IPS-18a (cell line): Measurements from ENCODE around the gene UVSSA.

Experiments
- H3K27ac ChIP-seq: one replicate; pipeline ENCODE4 v1.5.1; 2013; ENCODE audit warnings: low read length
- H3K27me3 ChIP-seq: one replicate; pipeline ENCODE4 v1.6.1; 2013; ENCODE audit warnings: mild to moderate bottlenecking, low read length; ENCODE audit not compliant: control insufficient read depth, insufficient read depth
- H3K36me3 ChIP-seq: one replicate; pipeline ENCODE4 v1.6.1; 2013; ENCODE audit warnings: low read depth, low read length; ENCODE audit not compliant: control insufficient read depth
- H3K4me1 ChIP-seq: one replicate; pipeline ENCODE4 v1.6.1; 2013; ENCODE audit warnings: low read depth, low read length; ENCODE audit not compliant: control insufficient read depth
- H3K4me3 ChIP-seq: one replicate; pipeline ENCODE4 v1.5.1; 2013; ENCODE audit warnings: low read length
- H3K9ac ChIP-seq: one replicate; pipeline ENCODE4 v1.6.1; 2013; ENCODE audit warnings: mild to moderate bottlenecking, low read length, moderate library complexity
- H3K9me3 ChIP-seq: one replicate; pipeline ENCODE4 v1.6.1; 2013; ENCODE audit warnings: low read depth, low read length; ENCODE audit not compliant: control insufficient read depth

Gene UVSSA

GRCh38 chr4:1365271-1366178 lies 18.5 kb downstream of the UVSSA start:
- no peaks in the 10 kb centered on the region for H3K36me3 ChIP-seq
- H3K27ac ChIP-seq: no peak overlapping the region
- H3K4me1 ChIP-seq: no peaks in the 10 kb centered on the region
- no peak overlapping the region for H3K4me3 ChIP-seq
- H3K9me3 ChIP-seq: no peaks in the 10 kb centered on the region
- no peaks in the 10 kb centered on the region for H3K27me3 ChIP-seq
- no peak overlapping the region for H3K9ac ChIP-seq

DNA sequence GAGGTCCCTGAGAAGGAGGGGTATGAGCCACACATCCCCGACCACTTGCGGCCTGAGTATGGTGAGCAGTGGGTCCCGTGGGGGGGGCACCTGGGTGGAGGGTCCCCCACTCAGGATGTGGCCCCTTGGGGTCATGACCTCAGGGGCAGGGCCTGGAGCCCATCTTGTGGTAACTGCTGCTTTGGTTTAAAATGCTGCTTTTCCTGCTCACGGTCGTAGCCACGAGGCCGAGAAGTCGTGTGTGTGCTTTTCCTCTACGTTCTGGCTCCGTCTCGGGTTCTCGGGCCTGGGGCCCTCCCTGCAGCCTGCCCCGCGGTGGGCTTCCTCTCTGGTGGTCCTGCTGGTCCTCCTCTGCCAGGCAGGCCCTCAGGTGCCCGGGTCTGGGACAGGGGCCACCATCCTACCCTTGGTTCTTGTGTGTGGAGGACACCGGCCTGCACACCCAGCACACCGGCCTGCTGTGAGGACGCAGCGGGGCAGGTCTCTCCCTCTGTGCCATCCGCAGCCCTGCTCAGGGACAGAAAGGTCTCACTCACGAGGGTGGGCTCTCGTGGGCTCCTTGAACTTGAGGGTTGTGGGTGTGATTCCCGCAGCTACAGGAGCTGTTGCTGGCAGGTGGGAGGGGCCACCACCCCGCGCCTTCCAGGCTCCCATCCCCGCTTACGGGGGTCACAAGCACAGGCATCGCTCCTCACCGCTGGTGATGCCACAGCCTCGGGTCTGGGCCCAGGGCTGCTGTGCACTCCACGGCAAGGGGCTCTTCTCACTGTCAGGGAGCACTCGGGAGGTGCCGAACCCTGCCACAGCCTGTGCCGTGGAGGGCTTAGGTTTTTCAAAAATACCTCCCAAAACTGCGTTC lies 19.6 kb downstream of the UVSSA start:
- Histone ChIP-seq H3K9ac (no peak overlapping the region), H3K27me3 (no peaks in the 10 kb centered on the region), H3K4me3 (no peak overlapping the region), H3K9me3 (no peaks in the 10 kb centered on the region), H3K36me3 (no peaks in the 10 kb centered on the region), H3K4me1 (no peaks in the 10 kb centered on the region), H3K27ac (no peak overlapping the region)

- H3K36me3 ChIP-seq: no peaks in the 10 kb centered on the region
- no peak overlapping the region for H3K9ac ChIP-seq
- no peak overlapping the region for H3K4me3 ChIP-seq
- no peak overlapping the region for H3K27ac ChIP-seq
- H3K4me1 ChIP-seq: no peaks in the 10 kb centered on the region
- H3K27me3 ChIP-seq: no peaks in the 10 kb centered on the region
- no peaks in the 10 kb centered on the region for H3K9me3 ChIP-seq
Observed at GRCh38 chr4:1367230-1367935, 20.4 kb downstream of the UVSSA start.

- H3K9me3 ChIP-seq: no peaks in the 10 kb centered on the region
- no peak overlapping the region for H3K4me3 ChIP-seq
- no peak overlapping the region for H3K9ac ChIP-seq
- no peaks in the 10 kb centered on the region for H3K4me1 ChIP-seq
- no peak overlapping the region for H3K27ac ChIP-seq
- no peaks in the 10 kb centered on the region for H3K27me3 ChIP-seq
- H3K36me3 ChIP-seq: no peaks in the 10 kb centered on the region
Observed at GRCh38 chr4:1367936-1368289, 20.9 kb downstream of the UVSSA start.

GRCh38 chr4:1368421-1369090 lies 21.5 kb downstream of the UVSSA start:
- Histone ChIP-seq H3K36me3 (no peaks in the 10 kb centered on the region), H3K27me3 (no peaks in the 10 kb centered on the region), H3K27ac (no peak overlapping the region), H3K4me1 (no peaks in the 10 kb centered on the region), H3K9ac (no peak overlapping the region), H3K4me3 (no peak overlapping the region), H3K9me3 (no peaks in the 10 kb centered on the region)

DNA sequence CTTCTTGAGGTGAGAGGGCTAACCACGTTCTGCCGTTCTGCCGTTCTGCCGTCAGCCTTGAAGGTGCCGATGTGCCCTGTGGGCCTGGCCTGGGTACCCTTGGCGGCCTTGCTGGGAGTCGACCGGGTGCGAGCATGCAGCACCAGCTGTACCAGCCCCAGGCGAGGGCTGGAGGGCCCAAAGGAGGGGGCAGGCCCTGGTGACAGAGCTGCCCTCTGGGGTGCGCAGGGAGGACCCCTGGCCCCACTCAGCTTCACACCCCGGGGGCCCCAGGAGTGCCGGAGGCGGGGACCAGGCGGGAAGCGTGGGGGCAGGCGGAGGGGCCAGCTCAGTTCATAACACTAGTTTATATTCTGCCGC lies 22.1 kb downstream of the UVSSA start:
- Histone ChIP-seq H3K9ac (no peak overlapping the region), H3K27ac (no peak overlapping the region), H3K9me3 (no peaks in the 10 kb centered on the region), H3K27me3 (no peaks in the 10 kb centered on the region), H3K4me3 (no peak overlapping the region), H3K36me3 (no peaks in the 10 kb centered on the region), H3K4me1 (no peaks in the 10 kb centered on the region)

GRCh38 chr4:1369479-1370079 lies 22.6 kb downstream of the UVSSA start:
- H3K9ac ChIP-seq: no peak overlapping the region
- H3K27ac ChIP-seq: no peak overlapping the region
- no peaks in the 10 kb centered on the region for H3K36me3 ChIP-seq
- no peaks in the 10 kb centered on the region for H3K4me1 ChIP-seq
- H3K4me3 ChIP-seq: no peak overlapping the region
- H3K27me3 ChIP-seq: no peaks in the 10 kb centered on the region
- no peaks in the 10 kb centered on the region for H3K9me3 ChIP-seq

GRCh38 chr4:1370321-1371124 lies 23.5 kb downstream of the UVSSA start:
- Histone ChIP-seq H3K9ac (no peak overlapping the region), H3K4me1 (no peaks in the 10 kb centered on the region), H3K27ac (no peak overlapping the region), H3K27me3 (no peaks in the 10 kb centered on the region), H3K4me3 (no peak overlapping the region), H3K9me3 (no peaks in the 10 kb centered on the region), H3K36me3 (no peaks in the 10 kb centered on the region)

DNA sequence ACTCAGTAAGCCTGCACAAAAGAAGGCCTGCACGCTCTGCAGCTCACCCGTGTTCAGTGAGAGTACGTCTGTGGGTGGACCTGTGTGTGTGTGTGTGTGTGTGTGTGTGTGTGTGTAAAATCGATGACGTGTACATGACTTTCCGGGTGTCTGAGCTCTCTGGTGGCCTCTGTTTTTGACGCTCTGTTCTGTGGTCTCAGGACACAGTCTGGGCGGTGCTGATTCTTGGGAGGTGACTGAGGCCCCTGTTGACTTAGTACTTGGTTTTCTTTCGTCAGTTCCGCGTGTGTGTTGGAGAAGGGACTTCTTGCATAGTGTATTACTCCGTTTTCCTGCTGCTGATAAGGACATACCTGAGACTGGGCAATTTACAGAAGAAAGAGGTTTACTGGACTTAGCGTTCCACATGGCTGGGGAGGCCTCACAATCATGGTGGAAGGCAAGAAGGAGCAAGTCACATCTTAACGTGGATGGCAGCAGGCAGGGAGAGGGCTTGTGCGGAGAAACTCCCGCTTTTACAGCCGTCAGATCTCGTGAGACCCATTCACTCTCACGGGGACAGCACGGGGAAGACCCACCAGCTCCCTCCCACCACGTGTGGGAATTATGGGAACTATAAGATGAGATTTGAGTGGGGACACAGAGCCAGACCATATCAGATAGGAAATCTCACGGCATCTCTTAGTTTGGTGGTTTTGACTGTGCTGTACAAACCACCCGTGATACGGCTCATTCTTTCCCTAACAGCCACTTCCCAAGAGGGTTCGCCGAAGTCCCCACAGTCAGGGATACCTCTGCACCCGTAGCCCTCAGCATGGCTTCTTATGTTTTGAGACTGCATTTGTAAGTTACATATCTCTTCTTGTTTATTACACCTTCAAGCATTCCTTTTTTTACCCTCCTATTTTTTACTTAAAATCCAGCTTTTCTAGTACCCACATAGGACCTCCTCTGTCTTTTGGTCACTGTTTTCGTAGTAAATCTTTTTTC lies 24.5 kb downstream of the UVSSA start:
- Histone ChIP-seq H3K4me3 (no peak overlapping the region), H3K4me1 (no peaks in the 10 kb centered on the region), H3K36me3 (no peaks in the 10 kb centered on the region), H3K9me3 (no peaks in the 10 kb centered on the region), H3K27ac (no peak overlapping the region), H3K9ac (no peak overlapping the region), H3K27me3 (no peaks in the 10 kb centered on the region)
